Stimulated activated CD8-positive, alpha-beta memory T cell treated with anti-CD3 and anti-CD28 coated beads, Interleukin-4, amount 100 ng/mL, for 48 hours (primary cell): ENCODE data around the gene CPNE5.
"Not testable (repeated sequence)": the region's sequence is repeated elsewhere in the genome, so short reads cannot be mapped to it uniquely, and the experiment has no call there.

Source experiments
- DNase-seq: peaks from one replicate; pipeline ENCODE4 v3.0.0-alpha.2; 2020

Gene CPNE5

DNA sequence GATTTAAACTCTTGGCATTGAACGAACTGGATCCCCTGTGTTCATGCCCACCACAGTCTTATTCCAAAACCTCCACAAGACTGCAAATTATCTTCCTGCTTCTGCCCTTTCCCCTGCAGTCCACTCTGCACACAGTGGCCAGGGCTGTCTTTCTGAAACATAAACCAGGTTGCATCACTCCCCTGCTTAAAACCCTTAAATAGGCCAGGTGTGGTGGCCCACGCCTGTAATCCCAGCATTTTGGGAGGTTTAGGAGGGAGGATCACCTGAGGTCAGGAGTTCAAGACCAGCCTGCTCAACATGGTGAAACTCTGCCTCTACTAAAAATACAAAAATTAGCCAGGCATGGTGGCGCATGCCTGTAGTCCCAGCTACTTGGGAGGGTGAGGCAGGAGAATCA lies 26.2 kb downstream of the CPNE5 start:
- not testable (repeated sequence) for DNase-seq

- DNase-seq, result no peak
These were observed 29.1 kb downstream of the CPNE5 start for GRCh38 chr6:36809941-36810803.

- no peak for DNase-seq
These were observed 30.1 kb downstream of the CPNE5 start for GRCh38 chr6:36809156-36809555.

DNA sequence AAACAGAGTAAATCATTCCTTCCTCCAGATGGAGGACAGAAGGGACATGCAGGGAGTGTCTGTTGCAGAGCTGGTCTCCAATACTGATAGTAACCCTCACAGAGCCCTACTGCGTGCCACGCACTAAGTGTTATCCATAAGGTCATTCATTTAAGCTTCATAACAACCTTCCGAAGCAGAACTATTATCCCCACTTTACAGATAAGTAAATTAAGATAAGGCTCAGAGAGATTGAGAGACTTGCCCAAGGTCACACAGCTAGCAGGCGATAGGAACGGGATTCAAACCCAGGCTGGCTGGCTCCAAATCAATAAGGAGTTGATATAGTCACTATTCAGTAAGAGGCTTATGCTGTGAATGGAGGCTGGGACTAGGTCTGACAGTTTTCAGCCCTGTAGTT lies 30.6 kb downstream of the CPNE5 start:
- no peak for DNase-seq

DNA sequence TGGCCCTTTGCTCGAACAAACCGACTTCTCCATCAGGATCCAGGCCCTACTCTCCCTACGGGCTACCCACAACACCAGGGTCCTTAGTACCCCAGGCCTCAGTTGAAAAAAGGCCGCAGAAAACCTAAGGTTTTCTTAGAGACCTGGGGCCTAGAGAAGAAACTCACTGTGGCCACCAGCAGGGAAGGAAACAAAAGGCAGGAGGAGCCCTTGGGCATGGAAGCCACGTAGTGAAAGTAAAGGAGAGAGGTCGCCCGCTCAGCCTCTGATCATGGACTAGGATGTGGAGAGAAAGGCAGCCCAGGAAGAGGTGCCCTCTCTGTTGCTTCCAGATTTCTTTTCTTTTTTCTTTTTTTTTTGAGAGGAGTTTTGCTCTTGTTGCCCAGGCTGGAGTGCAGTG lies 31.5 kb downstream of the CPNE5 start:
- DNase-seq, result no peak

DNA sequence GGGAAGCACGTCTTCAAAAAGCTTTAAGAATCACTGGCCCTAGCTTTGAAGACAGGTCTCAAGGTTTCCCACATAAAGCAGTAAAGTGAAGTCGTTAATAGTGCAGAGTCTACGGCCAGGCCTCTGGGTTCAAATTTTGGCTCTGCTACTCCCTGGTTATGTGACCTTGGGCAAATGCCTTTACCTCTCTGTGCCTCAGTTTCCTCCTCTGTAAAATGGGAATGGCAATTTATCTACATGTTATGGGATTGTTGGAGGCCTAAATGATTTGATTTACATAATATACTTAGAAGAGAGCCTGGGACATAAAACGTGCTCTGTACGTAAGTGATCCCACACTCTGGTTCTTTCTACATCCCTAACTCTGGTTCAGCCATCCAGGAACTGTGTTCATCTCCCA lies 32.1 kb downstream of the CPNE5 start:
- no peak for DNase-seq

- DNase-seq, result no peak
These were observed 33.3 kb downstream of the CPNE5 start for GRCh38 chr6:36805917-36806316.

DNA sequence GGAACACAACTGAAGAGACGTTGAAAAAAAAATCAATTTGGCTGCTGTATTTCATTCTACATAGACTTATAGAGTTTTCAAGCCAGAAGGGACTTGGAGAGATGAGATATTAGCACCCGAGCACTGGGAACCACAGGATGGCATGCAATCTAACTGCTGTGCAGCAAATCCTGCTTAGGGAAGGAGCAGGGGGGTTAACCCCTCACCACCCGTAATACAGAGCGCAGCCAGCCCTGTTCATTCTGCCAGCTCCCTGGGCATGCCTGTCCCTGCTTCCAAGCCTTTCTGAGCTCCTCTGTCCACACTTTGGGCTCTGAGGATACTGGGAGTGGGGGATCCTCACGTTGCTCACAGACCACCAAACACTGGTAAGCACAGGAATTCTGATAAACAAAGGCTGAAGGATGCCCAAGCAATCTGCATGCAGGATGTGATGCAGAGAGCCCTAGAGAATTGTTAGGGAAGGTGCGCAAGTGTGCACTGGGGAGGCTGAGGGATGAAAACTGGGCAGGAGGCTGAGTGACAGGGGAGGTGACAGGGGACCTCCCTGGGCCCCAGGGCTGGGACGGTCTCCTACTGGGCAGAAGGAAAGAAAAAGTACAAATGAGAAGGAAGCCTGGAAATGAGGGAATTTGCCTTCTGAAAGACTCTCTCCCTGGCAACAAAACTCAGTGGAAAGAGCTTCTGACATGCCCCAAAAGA lies 34.0 kb downstream of the CPNE5 start:
- no peak for DNase-seq

DNA sequence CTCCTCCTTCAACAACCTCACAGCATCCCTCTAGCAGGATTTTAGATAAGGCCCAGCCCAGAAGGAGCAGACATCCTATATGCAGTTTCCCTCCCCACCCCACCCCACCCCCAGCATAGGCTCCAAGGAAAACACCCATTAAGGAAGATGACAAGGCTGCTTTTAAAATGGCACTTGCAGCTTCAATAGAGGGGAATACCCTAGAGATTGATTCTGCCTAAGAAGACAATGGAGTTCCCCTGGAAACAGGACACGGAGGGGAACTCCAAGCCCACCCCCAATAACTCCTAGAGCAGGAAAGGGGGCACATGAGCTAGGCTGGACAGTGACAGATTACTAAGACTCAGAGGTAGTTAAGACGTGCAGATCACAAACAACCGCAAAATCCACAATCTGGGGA lies 34.7 kb downstream of the CPNE5 start:
- no peak for DNase-seq

- no peak for DNase-seq
These were observed 35.3 kb downstream of the CPNE5 start for GRCh38 chr6:36803908-36804307.

DNA sequence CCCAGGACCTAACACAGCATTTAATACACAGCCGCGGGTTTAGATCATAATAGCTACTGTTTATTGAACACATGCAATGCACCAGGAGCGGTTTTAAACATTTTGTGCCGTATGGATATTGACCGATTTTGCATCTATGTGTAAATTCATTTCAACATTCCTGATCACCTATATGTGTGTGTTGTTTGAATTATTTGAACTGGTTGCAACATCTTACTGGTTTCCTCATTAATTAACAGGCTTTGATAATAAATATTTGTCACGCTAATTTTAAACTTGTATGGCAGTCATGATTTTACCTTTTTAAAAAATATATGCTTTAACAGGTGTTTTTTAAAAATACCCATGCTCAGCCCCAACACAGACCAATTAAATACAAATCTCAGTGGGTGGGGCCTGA lies 35.8 kb downstream of the CPNE5 start:
- DNase-seq, result no peak

DNA sequence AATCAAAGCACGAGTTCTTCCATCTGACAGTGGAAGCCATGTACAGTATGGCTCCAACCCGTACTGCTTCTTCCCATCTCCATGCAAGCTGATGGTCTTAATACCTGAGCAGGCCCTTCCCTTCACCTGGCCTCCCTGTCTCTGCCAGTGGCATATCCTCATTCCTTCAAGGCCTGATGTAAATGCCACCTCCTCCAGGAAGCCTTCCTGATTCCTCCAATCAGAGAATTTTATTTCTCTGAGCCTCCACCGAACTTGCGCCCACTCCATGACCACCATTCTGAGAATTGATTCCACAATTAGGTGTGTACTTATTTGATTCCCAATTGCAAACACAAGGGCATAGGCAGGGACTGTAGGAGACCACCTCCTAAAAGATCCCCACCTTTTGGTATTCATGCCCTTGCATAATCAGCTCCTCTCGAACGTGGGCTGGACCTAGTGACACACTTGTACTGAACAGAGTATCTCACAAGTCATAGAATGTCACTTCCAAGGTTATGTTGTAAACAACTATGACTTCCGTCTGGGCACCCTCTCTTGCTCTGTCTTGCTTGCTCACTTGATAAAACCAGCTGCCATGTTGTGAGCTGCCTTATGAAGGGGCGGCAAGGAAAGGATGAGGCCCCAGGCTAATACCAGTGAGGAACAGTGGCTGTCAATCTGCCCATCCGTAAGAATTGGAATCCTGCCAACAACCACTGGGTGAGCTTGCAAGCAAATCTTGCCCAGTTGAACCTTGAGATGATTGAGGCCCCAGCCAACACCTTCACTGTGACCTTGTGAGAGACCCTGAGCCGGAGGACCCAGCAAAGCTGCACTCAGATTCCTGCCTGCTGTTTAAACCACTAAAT lies 38.8 kb downstream of the CPNE5 start:
- no peak for DNase-seq

DNA sequence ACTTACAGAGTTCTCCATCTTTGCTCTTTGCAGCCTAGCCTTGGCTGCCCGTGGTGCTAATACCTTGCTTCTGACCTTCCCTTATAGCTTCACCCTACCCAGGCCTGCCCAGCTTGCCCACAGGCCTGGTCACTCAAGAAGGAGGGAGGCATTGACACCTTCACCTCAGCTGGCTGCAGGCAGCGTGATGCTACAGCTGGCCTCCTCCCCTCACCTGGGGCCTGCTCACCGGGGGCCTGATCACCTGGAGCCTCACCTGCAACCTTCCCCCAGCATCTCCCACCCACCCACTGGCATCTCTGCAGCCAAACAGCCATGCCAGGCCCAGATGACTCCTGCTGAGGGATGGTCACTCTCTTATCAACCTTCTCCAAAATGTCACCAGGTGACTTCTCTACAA lies 40.4 kb downstream of the CPNE5 start:
- no peak for DNase-seq

DNA sequence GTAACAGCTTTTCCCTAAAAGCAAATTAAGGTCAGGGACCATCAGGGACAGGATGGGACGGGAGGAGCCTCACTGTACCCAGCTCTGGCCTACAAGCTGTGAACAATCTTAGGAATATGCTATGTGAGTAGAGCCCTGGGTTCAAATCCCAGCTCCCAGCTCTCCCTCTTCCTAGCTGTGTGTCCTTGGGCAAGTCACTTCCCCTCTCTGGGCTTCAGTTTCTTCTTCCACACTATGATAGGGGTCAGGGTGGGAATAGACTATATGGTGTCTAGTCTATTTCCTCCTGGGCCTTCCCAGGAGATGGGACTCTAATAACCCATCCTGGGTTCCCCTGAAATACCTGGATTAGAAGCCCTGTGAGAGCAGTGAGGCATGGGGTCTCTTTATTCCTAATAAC lies 41.6 kb downstream of the CPNE5 start:
- no peak for DNase-seq

GRCh38 chr6:36797055-36797454 lies 42.2 kb downstream of the CPNE5 start:
- no peak for DNase-seq

- DNase-seq, result no peak
These were observed 44.6 kb downstream of the CPNE5 start for GRCh38 chr6:36794713-36795065.

DNA sequence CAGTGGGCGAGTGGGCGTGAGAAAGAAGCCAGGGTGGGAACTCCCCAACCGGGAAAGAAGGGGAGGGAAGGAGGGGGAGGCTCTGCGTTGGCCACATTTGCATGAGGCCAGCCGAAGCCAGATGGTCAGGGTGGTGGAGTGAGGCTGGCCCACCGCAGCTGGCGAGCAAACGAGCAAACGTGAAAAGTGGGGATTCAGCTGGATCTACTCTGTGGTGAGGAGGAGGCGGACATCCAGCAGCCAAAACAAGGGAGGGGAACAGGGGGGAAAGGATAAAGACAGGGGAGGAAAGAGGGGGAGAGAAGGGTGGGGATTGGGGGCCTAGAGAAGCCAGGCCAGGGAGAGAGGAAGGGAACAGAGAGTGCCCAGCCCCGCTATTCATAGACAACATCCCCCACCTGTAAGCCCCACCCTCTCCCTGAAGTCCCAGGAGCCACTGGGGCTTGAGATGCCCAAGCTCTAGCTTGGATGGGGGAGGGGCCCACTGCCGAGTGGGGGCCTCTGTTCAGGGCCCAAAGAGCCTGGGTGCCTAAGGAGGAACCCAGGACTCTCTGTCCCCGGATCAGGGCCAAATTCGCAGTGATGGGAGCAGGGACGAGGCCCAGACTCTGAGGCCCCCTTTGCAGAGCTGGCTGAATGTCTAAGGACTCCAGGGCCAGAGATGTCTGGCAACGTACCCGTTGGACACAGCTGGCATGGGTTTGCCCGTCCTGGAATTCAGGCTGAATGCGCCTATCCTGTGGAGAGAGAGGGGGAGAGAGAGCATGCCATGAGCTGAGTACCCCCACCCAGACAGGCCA lies 45.1 kb downstream of the CPNE5 start:
- DNase-seq, result no peak

GRCh38 chr6:36793296-36793912 lies 45.8 kb downstream of the CPNE5 start:
- DNase-seq, result no peak

- DNase-seq, result no peak
These were observed 47.6 kb downstream of the CPNE5 start for GRCh38 chr6:36791521-36792135.

DNA sequence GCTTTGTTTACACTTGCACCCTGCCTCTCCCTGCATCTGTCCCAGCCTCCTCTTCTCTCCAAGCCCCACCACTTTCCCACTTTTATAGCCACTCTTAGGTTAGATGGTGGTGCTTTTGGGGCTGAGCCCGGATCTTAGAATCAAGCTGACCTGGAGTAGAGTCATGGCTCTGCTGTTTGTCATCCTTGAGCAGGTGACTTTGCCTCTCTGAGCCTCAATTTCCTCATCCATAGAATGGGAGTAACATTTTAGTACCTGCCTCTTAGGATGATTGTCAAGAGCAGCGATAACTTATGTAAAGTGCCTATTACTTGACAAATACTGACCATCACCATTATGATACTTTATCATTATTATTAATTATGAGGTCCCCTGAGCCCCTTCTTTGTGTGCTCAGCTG lies 48.2 kb downstream of the CPNE5 start:
- DNase-seq, result no peak

DNA sequence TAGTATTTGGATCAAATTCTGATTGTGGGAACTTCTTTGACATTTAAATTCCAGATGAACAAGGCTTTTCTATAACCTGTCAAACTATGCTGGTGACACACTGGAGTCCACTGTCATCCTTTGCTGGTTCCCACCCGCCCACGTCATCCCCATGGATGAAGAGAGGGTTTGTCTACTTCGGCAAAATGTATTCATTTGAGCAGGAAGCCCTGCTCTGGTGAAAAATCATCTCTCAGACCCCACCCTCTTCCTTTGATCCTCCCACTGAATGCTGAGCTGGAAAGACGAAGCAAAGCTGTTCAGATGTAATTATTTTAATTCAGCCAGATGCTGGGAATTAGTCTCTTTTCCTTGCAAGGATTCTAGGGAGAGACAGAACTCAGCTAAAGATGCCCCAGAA lies 50.5 kb downstream of the CPNE5 start:
- no peak for DNase-seq

GRCh38 chr6:36788186-36788585 lies 51.1 kb downstream of the CPNE5 start:
- no peak for DNase-seq
